Activated T-cell treated with anti-CD3 and anti-CD28 coated beads for 24 hours (primary cell): ENCODE data around the gene WDR41.
"Not testable (repeated sequence)": the region's sequence is repeated elsewhere in the genome, so short reads cannot be mapped to it uniquely, and the experiment has no call there.

Source experiments
- DNase-seq: peaks from one replicate; pipeline ENCODE4 v3.0.0-alpha.2; 2020; ENCODE audit warnings: low read depth

Gene WDR41

GRCh38 chr5:77402796-77403195 is 89.3 kb downstream of the WDR41 start:
- no peak for DNase-seq

DNA sequence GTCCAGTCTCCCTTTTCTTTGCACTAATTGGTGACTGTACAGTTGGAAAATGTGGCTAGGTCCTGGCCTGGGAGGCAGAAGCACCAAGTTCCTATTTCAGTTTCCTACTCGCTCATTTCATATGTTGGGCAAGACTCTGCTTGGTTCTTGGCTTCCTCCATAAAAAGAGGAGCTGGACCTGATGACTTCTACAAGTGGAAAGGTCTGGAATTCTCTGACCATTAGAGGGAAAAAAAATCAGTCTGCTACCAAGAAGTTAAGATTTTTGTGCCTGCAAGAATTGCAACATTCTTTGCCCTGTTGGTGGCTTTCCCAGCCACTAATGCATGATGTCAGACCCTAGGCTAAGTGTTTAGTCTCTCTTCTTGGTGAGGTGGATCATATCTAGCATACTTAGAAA is 91.5 kb downstream of the WDR41 start:
- no peak for DNase-seq

GRCh38 chr5:77398896-77399295 is 93.2 kb downstream of the WDR41 start:
- no peak for DNase-seq

DNA sequence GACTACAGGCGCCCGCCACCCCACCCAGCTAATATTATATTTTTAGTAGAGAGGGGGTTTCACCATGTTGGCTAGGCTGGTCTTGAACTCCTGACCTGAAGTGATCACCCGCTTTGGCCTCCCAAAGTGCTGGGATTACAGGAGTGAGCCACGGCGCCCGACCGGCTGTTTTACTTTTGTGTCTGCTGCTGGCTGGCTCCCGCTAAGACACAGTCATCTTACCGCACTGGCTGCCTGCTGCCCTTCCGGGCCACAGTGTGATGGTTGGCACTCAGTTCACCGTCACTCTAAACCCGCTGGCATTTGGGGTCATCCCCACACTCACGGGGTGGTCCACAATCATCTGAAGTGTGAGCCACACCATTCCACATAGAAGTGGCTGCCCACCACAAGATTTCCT is 93.7 kb downstream of the WDR41 start:
- DNase-seq = no peak

GRCh38 chr5:77397686-77398292 is 94.3 kb downstream of the WDR41 start:
- no peak for DNase-seq

- no peak for DNase-seq
These were observed 96.1 kb downstream of the WDR41 start for GRCh38 chr5:77396017-77396416.

DNA sequence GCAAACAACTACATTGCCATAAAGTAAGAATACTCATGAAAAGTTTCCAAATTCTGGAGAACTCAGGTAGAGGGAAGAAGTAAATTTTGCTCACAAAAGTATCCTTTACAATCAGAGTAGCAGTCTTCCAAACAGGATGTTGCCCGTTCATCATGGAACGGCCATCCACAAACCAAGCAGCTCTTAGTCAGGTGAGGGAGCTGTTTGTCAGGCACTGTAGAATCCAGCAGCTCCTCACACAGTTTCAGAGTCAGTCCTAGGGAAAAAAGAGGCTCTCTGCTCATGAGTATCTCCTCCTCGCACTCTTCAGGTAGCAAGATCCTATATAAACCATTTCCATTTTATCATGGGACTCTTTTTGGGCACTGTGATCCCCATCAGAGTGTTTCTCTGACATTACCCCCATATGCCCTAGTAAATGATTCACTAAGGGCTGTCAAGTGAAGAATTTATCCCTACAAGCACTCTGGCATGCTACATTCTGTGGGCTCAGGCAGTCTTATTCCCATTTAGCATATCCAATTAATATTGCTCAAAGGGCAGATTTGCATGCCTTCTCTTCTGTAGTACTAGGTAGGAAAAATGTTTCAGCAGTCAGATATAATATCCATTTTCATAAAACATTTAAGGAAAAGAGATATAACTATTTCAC is 97.9 kb downstream of the WDR41 start:
- no peak for DNase-seq

DNA sequence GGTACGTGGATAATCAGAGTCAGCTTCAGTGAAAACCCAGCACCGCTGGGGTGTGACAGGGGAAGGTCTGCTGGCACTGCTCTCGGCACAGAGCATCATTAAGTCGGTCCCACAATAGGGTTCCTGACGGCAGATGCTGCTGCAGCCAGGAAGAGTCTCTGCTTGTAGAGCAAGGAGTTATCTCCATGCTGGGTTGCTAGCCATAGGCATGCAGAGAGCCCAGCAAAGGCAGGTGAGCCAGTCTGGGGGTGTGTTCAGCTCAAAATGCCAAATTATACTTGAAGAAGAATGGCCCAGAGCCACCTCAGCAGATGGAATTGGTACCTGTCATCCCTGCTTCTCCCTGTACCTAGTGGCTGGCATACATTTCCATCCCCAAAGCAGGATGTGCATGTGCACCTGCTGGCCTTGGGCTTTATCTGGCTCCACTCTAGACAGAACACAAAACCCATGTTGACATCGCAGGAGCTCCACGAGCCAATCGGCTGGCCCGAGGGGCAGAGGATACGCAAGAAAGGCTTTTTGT is 100.8 kb downstream of the WDR41 start:
- no peak for DNase-seq

DNA sequence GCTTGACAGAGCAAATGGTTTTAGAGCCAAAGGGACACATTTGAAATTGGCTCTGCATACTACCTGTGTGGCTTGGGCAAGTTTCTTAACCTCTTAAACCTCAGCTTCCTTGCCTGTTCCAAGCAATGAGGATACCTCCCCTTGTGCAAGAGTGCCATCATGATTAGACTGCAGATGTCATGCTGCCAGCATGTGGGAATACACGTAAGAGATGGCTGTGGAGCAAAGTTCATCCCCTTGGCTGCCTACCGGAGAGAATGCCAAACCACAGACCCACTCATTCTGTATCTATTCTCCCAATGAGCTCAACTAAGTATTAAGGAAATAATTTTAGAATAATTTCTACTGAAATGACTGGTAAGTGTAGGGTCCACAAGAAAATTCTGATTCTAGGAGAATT is 101.3 kb downstream of the WDR41 start:
- no peak for DNase-seq

DNA sequence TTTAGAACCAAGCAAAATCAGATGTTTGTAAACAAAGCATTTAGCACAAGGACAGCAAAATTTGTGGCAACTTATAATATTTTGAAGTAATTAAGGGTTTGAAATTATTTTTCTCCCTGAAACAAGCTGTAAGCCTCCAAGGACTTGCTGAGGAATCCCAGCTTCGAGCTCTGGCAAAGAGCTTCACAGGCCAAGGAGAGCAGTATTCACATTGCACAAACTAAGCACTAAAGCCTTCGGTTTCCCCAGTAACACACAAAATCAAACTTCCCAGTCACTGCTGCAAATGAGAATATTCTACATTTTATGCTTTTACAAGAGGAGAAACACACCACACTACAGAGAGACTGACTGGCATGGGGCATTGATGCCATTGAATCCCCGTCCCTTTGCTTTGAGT is 101.9 kb downstream of the WDR41 start:
- DNase-seq = no peak

GRCh38 chr5:77389746-77390145 is 102.4 kb downstream of the WDR41 start:
- no peak for DNase-seq

GRCh38 chr5:77386340-77386739 is 105.8 kb downstream of the WDR41 start:
- DNase-seq = not testable (repeated sequence)

DNA sequence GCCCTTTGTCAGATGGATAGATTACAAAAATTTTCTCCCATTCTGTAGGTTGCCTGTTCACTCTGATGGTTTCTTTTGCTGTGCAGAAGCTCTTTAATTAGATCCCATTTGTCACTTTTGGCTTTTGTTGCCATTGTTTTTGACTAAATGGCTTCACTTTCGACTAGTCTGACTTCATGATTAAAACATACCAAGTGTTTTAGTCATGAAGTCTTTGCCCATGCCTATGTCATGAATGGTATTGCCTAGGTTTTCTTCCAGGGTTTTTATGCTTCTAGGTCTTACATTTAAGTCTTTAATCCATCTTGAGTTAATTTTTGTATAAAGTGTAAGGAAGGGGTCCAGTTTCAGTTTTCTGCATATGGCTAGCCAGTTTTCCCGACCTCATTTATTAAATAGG is 108.8 kb downstream of the WDR41 start:
- DNase-seq = not testable (repeated sequence)
